Nephron (organoid): Measurements from ENCODE around the gene MPZL1.

Experiments used
- H3K27ac Mint-ChIP-seq, 3 experiments: 2 replicates each; pipeline ENCODE4 v1.8.0; 2020; ENCODE audit warnings: mixed read lengths in 3 of 3, mild to moderate bottlenecking in 2 of 3, moderate library complexity in 1 of 3
- H3K27me3 Mint-ChIP-seq: 2 replicates; pipeline ENCODE4 v1.8.0; 2021; ENCODE audit warnings: low read depth, mild to moderate bottlenecking, moderate library complexity, mixed read lengths
- H3K36me3 Mint-ChIP-seq: 2 replicates; pipeline ENCODE4 v1.8.0; 2020; ENCODE audit warnings: low read depth, mixed read lengths
- H3K4me1 Mint-ChIP-seq: 2 replicates; pipeline ENCODE4 v1.8.0; 2020; ENCODE audit warnings: mixed read lengths
- H3K4me3 Mint-ChIP-seq, 3 experiments: 2 replicates each; pipeline ENCODE4 v1.8.0; 2020; ENCODE audit warnings: mild to moderate bottlenecking in 3 of 3, mixed read lengths in 3 of 3, moderate library complexity in 2 of 3
- H3K9me3 Mint-ChIP-seq: 2 replicates; pipeline ENCODE4 v1.8.0; 2020; ENCODE audit warnings: mixed read lengths
- CTCF ChIP-seq, 3 experiments: fragments of 200-600 bp; sonication (generic); IDR thresholded peaks; one replicate each; pipeline ENCODE4 v1.5.0; 2021; ENCODE audit warnings: antibody characterized with exemption in 3 of 3; ENCODE audit not compliant: unreplicated experiment in 3 of 3

MPZL1 gene

GRCh38 chr1:167791281-167792187, 69.8 kb downstream of the MPZL1 start:
- H3K36me3 Mint-ChIP-seq, result peaks cover 69% of the 10 kb centered on the region

GRCh38 chr1:167792188-167792565, 70.4 kb downstream of the MPZL1 start:
- H3K27me3 Mint-ChIP-seq, result no peaks in the 10 kb centered on the region
- peaks cover 22% of the 10 kb centered on the region for H3K4me1 Mint-ChIP-seq
- no peak overlapping the region for H3K4me3 Mint-ChIP-seq
- TF ChIP-seq CTCF (IDR thresholded peaks at IDR 0.05; ENCODE audit: unreplicated experiment in 3 of 3), result no peak
- peaks cover 63% of the 10 kb centered on the region for H3K36me3 Mint-ChIP-seq
- peak overlapping the region; percentile 37 to 56 (median 43) for H3K27ac Mint-ChIP-seq
- H3K9me3 Mint-ChIP-seq, result no peaks in the 10 kb centered on the region

More at GRCh38 chr1:167791281-167792187, 69.8 kb downstream of the MPZL1 start:
- Mint-ChIP-seq H3K27ac (peak overlapping the region; percentile 37 to 56 (median 43)), H3K4me3 (no peak overlapping the region), H3K9me3 (no peaks in the 10 kb centered on the region), H3K27me3 (no peaks in the 10 kb centered on the region), H3K4me1 (peaks cover 17% of the 10 kb centered on the region)
- TF ChIP-seq CTCF (IDR thresholded peaks at IDR 0.05; ENCODE audit: unreplicated experiment in 3 of 3), result no peak

- H3K4me1 Mint-ChIP-seq, result peaks cover 29% of the 10 kb centered on the region
- H3K27me3 Mint-ChIP-seq, result no peaks in the 10 kb centered on the region
- no peak overlapping the region for H3K4me3 Mint-ChIP-seq
- no peaks in the 10 kb centered on the region for H3K9me3 Mint-ChIP-seq
- peaks cover 44% of the 10 kb centered on the region for H3K36me3 Mint-ChIP-seq
- no peak for TF ChIP-seq CTCF (IDR thresholded peaks at IDR 0.05; ENCODE audit: unreplicated experiment in 3 of 3)
- H3K27ac Mint-ChIP-seq, result no peak overlapping the region
Observed at GRCh38 chr1:167794043-167794442, 72.3 kb downstream of the MPZL1 start.

DNA sequence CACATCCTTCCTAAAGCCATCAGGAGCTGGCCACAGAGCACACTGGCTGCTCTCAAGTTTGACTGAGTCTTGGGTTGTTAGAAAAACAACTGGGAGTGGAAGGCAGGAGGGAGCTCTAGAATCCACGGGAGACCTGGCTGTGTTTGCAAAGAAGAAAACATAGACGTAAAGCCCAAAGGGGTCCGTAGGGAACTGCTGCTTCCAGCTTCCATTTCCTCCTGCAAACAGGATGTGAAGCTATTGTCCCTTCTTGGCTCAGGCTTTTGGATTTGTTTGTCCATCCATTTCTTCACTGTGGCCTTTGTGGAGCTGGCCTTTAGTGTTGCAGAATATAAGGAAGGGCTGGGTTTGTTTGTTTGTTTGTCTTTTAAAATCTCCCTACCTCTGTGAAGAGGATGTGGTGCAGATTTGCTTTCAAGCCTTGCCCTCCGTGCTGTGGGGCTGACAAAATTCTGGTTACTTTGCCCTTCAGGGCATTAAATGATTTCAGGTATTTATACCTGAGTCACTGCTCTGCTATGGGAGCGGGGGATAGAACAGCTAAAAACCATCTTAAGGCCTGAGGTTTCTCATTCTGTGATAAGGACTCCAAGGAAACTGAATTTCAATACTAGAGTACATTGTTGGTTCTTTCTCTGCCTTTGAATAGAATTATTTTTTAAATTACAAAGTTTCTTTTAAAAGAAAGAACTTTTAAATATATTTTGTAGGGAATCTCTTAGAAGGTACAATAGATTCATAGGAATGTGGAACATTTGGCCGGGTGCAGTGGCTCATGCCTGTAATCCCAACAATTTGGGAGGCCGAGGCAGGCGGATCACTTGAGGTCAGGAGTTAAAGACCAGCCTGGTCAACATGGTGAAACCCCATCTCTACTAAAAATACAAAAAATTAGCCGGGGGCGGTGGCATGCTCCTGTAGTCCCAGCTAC, 74.3 kb downstream of the MPZL1 start:
- Mint-ChIP-seq H3K4me1 (peaks cover 29% of the 10 kb centered on the region), H3K27ac (peak overlapping the region; percentile 51 to 81 (median 78)), H3K36me3 (peaks cover 31% of the 10 kb centered on the region), H3K4me3 (no peak overlapping the region), H3K27me3 (no peaks in the 10 kb centered on the region), H3K9me3 (no peaks in the 10 kb centered on the region)
- no peak for TF ChIP-seq CTCF (IDR thresholded peaks at IDR 0.05; ENCODE audit: unreplicated experiment in 3 of 3)

- H3K36me3 Mint-ChIP-seq, result peaks cover 30% of the 10 kb centered on the region
- no peak overlapping the region for H3K4me3 Mint-ChIP-seq
Observed at GRCh38 chr1:167797015-167797414, 75.2 kb downstream of the MPZL1 start.

More at GRCh38 chr1:167797015-167797414, 75.2 kb downstream of the MPZL1 start:
- Mint-ChIP-seq H3K27ac (peak overlapping the region; percentile 72 to 82 (median 81)), H3K9me3 (peaks cover 2% of the 10 kb centered on the region), H3K4me1 (peaks cover 22% of the 10 kb centered on the region), H3K27me3 (no peaks in the 10 kb centered on the region)
- TF ChIP-seq CTCF (IDR thresholded peaks at IDR 0.05; ENCODE audit: unreplicated experiment in 3 of 3), result no peak
